NCI-H1105 treated with DMSO at 0.1 percent for 48 hours (cell line): ENCODE results near the gene ZNF605.
"Not testable (repeated sequence)": the region's sequence is repeated elsewhere in the genome, so short reads cannot be mapped to it uniquely, and the experiment has no call there.

Experiments
- DNase-seq: peaks from one replicate; lab custom pipeline; 2025; lab: John Stamatoyannopoulos, UW

ZNF605 gene

DNA sequence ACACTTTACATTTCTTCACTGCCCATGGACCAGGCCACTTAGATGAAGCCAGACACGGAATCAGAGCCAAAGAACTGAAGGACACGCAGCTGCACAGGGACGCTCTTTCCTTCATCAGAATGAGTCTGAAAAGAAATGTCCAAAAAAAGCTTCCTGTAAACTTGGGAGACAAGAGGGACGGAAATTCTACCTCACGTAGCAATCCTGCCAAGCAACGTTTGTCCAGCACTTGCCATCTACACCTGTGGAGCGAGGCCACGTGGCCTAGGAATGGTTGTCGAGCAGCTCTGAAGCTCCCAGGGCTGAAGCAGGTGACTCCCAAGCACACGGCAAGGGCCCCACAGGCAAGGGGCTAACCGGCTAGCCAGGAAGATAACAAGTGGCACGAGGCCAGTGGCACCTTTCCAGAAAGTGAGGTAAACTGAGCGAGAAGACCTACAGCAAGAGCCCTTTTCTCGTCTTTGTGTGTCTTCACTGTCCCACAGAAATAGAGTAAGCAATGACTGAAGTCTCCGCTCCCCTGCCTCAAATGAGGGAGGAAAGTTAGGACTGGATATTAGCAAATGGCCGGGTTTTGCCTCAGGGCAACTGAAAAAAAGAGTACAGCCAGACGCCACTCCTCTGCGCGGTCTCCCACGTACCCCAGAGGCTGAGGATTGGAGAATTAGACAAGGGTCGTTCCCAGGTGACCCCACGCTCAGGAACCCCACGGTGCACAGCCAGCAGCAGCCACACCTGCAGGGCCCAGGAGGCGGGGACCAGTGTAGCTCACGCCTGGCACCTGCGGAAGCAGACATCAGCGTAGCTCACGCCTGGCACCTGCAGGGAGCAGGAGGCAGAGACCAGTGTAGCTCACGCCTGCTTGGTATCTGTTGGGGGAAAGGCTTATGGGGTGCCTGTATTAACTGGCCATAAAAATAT lies 7.7 kb downstream of the ZNF605 start:
- no peak for DNase-seq

DNA sequence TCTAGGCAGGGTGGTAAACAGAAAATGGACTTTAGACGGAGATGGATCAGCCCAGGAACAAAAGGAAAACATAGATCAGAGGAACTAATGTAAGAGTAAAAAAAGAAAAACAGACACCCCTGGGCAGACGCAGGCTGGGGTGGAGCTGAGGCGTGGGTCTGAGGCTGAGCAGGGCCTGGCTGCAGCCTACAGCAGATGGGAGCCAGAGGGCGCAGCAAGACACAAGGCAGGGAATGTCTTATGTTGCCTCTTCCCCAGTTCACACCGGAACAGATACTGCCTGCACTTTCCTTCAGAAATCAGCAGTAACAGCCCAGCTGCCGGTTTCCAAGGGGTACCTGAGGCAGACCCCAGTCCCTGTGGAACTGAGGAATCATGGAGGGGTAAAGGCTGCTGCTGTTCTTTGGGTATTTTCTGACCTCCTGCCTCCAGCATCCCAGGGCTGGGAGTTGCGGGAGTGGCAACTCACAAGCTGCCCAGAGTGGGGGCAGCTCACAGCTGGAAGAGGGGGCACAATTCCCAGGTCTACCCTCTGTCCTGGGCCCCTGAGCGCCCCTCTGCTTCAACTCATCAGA lies 9.8 kb downstream of the ZNF605 start:
- no peak for DNase-seq

DNA sequence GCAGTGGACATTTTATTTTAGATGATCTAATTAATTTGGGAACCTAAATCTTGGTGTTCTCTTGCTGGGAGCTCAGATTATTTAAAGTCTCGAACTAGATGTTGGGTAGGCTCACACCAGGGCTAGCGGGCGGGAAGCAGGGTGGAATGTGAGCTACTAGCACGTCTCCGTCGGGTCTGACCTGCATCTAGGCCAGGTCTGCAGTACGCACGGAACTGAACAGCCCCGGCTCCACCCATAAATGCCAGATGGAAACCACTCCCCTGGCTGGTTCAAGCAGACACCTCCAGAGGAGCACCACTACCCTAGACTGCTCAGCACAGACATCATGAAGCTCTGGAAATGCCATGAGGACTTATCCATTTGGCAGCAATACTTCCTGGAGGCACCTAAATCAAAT lies 10.3 kb downstream of the ZNF605 start:
- no peak for DNase-seq

GRCh38 chr12:132942611-132943010 lies 13.5 kb downstream of the ZNF605 start:
- no peak for DNase-seq

- no peak for DNase-seq
These were observed 14.7 kb downstream of the ZNF605 start for GRCh38 chr12:132941336-132941954.

DNA sequence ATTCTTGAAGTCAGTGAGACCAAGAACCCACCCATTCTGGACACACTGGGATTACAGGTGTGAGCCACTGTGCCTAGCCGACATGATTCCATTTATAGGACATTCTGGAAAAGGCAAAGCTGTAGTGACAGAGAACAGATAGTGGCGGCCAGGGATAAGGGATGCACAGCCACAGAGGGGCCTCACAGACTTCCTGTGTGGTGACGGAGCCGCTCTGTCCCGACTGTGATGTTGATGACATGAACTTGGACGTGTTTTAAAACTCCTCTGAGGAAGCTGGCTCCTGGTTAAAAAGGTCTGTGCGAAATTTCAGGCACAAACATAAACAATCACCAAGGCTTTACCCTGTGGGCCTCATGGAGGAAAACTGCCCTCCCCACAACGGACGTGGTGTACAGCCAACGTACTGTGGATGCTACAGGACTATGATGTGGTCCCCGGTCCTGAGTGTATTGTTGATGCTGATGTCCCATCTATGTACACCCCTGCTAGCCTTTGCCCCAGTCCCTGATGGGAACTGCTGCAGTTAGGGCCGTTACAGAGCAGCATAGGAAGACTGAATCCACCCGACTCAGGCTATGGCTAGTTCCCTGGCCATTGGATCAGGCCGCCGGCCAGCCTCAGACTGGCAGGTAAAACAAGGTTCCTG lies 15.9 kb downstream of the ZNF605 start:
- no peak for DNase-seq

GRCh38 chr12:132938807-132939206 lies 17.3 kb downstream of the ZNF605 start:
- DNase-seq = not testable (repeated sequence)

- no peak for DNase-seq
These were observed 18.6 kb downstream of the ZNF605 start for GRCh38 chr12:132937476-132937875.

- not testable (repeated sequence) for DNase-seq
These were observed 19.2 kb downstream of the ZNF605 start for GRCh38 chr12:132936921-132937320.

GRCh38 chr12:132936163-132936562 lies 19.9 kb downstream of the ZNF605 start:
- no peak for DNase-seq

- no peak for DNase-seq
These were observed 29.7 kb downstream of the ZNF605 start for GRCh38 chr12:132926415-132926833.

DNA sequence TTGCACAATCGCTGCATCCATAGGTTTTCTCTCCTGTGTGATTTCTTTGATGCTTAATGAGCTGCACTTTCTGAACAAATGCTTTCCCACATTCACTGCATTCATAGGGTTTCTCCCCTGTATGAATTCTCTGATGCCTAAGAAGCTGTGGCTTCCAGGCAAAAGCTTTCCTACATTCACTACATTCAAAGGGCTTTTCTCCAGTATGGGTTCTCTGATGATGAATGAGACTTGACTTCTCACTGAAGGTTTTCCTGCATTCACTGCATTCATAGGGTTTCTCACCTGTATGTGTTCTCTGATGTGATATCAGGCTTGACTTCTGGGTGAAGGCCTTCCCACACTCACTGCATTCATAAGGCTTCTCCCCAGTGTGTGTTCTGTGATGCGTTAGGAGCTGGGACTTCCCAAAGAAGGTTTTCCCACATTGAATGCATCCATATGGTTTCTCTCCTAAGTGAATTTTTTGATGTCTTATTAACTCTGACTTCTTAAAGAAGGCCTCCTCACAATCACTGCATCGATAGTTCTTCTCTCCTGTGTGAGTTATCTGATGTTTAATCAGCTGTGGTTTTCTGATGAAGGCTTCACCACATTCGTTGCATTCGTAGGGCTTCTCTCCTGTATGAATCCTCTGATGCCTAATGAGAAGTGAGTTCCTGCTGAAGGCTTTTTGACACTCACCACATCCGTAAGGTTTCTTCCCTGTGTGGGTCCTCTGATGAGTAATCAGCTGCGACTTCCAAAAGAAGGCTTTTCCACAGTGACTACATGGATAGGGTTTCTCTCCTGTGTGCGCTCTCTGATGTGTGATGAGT lies 30.3 kb downstream of the ZNF605 start:
- DNase-seq = no peak

DNA sequence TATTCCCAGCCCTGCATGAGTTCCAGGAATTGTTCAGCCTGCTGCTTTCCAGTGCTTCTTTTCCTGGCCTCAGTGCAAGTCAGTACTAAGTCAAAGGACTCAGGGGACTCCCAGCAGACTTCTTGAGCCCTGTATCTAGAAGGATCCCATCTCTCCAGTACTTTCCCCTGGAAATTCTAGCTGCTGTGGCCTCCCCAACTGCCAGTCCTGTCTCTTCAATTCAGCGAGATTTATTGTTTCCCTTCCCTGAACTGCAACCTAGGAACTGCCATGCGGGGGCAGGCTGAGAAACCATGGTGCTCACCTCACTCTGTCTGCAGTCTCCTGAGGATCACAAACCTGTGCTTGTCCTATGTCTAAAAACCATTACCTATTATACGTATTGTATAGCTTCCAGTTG lies 31.8 kb downstream of the ZNF605 start:
- no peak for DNase-seq

- DNase-seq = no peak
These were observed 32.7 kb downstream of the ZNF605 start for GRCh38 chr12:132923356-132923909.

- DNase-seq = no peak
These were observed 33.4 kb downstream of the ZNF605 start for GRCh38 chr12:132922676-132923075.

GRCh38 chr12:132921685-132922084 lies 34.4 kb downstream of the ZNF605 start:
- DNase-seq = no peak

- DNase-seq = no peak
These were observed 37.4 kb downstream of the ZNF605 start for GRCh38 chr12:132918680-132919079.

DNA sequence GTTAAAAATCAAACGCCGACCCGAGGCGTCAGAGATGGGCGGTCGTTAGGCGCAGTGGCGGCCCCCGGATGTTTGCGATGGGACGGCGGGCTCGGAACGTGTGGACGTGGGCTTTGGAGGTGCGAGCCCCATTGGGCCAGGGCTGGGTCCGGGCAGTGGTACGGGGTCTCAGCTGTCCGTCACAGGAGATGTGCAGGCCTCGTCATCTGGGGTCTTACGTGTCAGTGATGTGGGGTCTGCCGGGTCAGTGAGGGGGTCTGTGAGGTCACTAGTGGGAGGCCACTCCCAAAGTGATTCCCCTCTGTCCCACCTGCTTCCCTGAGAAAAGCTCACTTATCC lies 47.1 kb downstream of the ZNF605 start:
- no peak for DNase-seq

- DNase-seq = peak; percentile 94
These were observed 47.7 kb downstream of the ZNF605 start for GRCh38 chr12:132908145-132909029.

DNA sequence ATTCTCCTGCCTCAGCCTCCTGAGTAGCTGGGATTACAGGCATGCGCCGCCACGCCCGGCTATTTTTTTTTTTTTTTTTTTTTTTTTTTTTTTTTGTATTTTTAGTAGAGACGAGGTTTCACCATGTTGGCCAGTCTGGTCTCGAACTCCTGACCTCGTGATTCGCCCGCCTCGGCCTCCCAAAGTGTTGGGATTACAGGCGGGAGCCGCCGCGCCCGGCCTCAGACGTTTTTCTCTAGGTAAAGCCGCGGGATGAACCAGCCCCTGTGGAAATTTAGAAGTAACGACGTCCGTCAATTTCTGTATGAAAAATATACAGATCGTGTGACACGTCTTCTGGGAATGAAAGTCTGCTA lies 48.3 kb downstream of the ZNF605 start:
- DNase-seq = not testable (repeated sequence)

DNA sequence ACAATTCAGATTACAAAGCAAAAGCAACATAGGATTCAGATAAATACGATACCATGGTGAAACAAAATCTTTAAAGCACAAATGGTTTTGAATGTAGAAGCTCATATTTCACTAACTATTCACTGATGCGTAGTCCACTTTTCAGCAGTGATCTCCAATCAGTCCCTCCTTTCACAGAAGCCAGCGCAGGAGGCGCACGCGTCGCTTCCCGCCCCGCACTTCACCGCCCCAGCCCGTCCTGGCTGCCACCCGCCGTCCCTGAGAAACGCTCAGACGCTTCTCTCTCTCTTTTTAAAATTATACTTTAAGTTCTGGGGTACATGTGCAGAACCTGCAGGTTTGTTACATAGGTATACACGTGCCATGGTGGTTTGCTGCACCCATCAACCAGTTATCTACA lies 48.9 kb downstream of the ZNF605 start:
- no peak for DNase-seq
